Mesenchymal stem cell (in vitro differentiated cells and primary cell): Measurements from ENCODE around the gene MPG.

Experiments used
- DNase-seq: peaks from one replicate; pipeline ENCODE4 v3.0.0-alpha.2; 2013
- H2AFZ ChIP-seq: one replicate; pipeline ENCODE4 v1.6.1; 2013; ENCODE audit warnings: low read depth, mild to moderate bottlenecking, control low read depth, inconsistent platforms, low read length, moderate library complexity
- H2AK5ac ChIP-seq: 2 replicates; pipeline ENCODE4 v1.6.1; 2013; ENCODE audit warnings: low read length, moderate library complexity, mild to moderate bottlenecking, inconsistent platforms; ENCODE audit not compliant: severe bottlenecking
- H2BK120ac ChIP-seq: one replicate; pipeline ENCODE4 v1.6.1; 2013; ENCODE audit warnings: low read depth, mild to moderate bottlenecking, inconsistent platforms, low read length, moderate library complexity
- H2BK12ac ChIP-seq, 2 experiments: one replicate each; pipeline ENCODE4 v1.6.1; 2013; ENCODE audit warnings: inconsistent platforms in 2 of 2, low read length in 2 of 2, mild to moderate bottlenecking in 2 of 2, moderate library complexity in 2 of 2, control low read depth in 1 of 2
- H2BK15ac ChIP-seq: one replicate; pipeline ENCODE4 v1.6.1; 2013; ENCODE audit warnings: mild to moderate bottlenecking, low read depth, inconsistent platforms; ENCODE audit not compliant: poor library complexity, severe bottlenecking
- H2BK5ac ChIP-seq: 2 replicates; pipeline ENCODE4 v1.6.1; 2013; ENCODE audit warnings: low read depth, mild to moderate bottlenecking, low read length, control low read depth, inconsistent platforms; ENCODE audit not compliant: poor library complexity, severe bottlenecking
- H3K14ac ChIP-seq, 2 experiments: one replicate each; pipeline ENCODE4 v1.6.1; 2013; ENCODE audit warnings: inconsistent platforms in 2 of 2, low read length in 2 of 2, control low read depth in 1 of 2, mild to moderate bottlenecking in 1 of 2, moderate library complexity in 1 of 2
- H3K18ac ChIP-seq, 2 experiments: one replicate each; pipeline ENCODE4 v1.6.1; 2013; ENCODE audit warnings: inconsistent platforms in 2 of 2, low read length in 2 of 2, control low read depth in 1 of 2, low read depth in 1 of 2, mild to moderate bottlenecking in 1 of 2
- H3K23ac ChIP-seq, 2 experiments: one replicate each; pipeline ENCODE4 v1.6.1; 2013; ENCODE audit warnings: inconsistent platforms in 2 of 2, low read length in 2 of 2, mild to moderate bottlenecking in 2 of 2, moderate library complexity in 2 of 2, control low read depth in 1 of 2
- H3K27ac ChIP-seq: 2 replicates; pipeline ENCODE4 v1.5.1; 2013; ENCODE audit warnings: mild to moderate bottlenecking, moderate library complexity, low read length, control low read depth, inconsistent platforms; ENCODE audit not compliant: poor library complexity, severe bottlenecking
- H3K27me3 ChIP-seq, 2 experiments: 2 replicates each; pipeline versions ENCODE4 v1.6.1 to v1.7.0; 2013; ENCODE audit warnings: low read length in 2 of 2, mild to moderate bottlenecking in 2 of 2, moderate library complexity in 2 of 2, control low read depth in 1 of 2, inconsistent platforms in 1 of 2; ENCODE audit not compliant: control insufficient read depth in 1 of 2, insufficient read depth in 1 of 2
- H3K36me3 ChIP-seq, 2 experiments: 2 replicates each; pipeline versions ENCODE4 v1.6.1 to v1.7.0; 2013; ENCODE audit warnings: low read length in 2 of 2, control low read depth in 1 of 2, inconsistent platforms in 1 of 2, low read depth in 1 of 2, mild to moderate bottlenecking in 1 of 2; ENCODE audit not compliant: insufficient read depth in 2 of 2, control insufficient read depth in 1 of 2
- H3K4ac ChIP-seq, 2 experiments: one replicate each; pipeline ENCODE4 v1.6.1; 2013; ENCODE audit warnings: inconsistent platforms in 2 of 2, low read length in 2 of 2, mild to moderate bottlenecking in 2 of 2, moderate library complexity in 2 of 2, control low read depth in 1 of 2, low read depth in 1 of 2
- H3K4me1 ChIP-seq: 2 replicates; pipeline ENCODE4 v1.6.1; 2013; ENCODE audit warnings: low read depth, low read length, control low read depth; ENCODE audit not compliant: control insufficient read depth, insufficient read depth
- H3K4me2 ChIP-seq: 2 replicates; pipeline ENCODE4 v1.6.1; 2013; ENCODE audit warnings: low read length, mild to moderate bottlenecking, inconsistent platforms; ENCODE audit not compliant: poor library complexity, severe bottlenecking
- H3K4me3 ChIP-seq, 2 experiments: 2 replicates each; pipeline versions ENCODE4 v1.5.1 to v1.7.0; 2013; ENCODE audit warnings: low read length in 2 of 2, mild to moderate bottlenecking in 2 of 2, control low read depth in 1 of 2, low read depth in 1 of 2; ENCODE audit not compliant: insufficient read depth in 1 of 2
- H3K79me1 ChIP-seq: replicated peaks from 2 replicates; pipeline ENCODE4 v1.6.1; 2013; ENCODE audit warnings: mild to moderate bottlenecking, control low read depth, low read length, inconsistent platforms; ENCODE audit not compliant: poor library complexity, severe bottlenecking
- H3K9ac ChIP-seq: 2 replicates; pipeline ENCODE4 v1.7.0; 2013; ENCODE audit warnings: mild to moderate bottlenecking, low read length, moderate library complexity
- H3K9me3 ChIP-seq: 2 replicates; pipeline ENCODE4 v1.7.0; 2013; ENCODE audit warnings: mild to moderate bottlenecking, low read length; ENCODE audit not compliant: control insufficient read depth
- H4K8ac ChIP-seq: one replicate; pipeline ENCODE4 v1.6.1; 2013; ENCODE audit warnings: inconsistent platforms, mild to moderate bottlenecking, low read length, moderate library complexity
- H4K91ac ChIP-seq: one replicate; pipeline ENCODE4 v1.6.1; 2013; ENCODE audit warnings: mild to moderate bottlenecking, low read length, inconsistent platforms
- WGBS: methylation state at CpG from one replicate; pipeline ENCODE4 v1.1.7; 2013; ENCODE audit warnings: mixed read lengths; 5-methylcytosine and 5-hydroxymethylcytosine counted together

Gene MPG

DNA sequence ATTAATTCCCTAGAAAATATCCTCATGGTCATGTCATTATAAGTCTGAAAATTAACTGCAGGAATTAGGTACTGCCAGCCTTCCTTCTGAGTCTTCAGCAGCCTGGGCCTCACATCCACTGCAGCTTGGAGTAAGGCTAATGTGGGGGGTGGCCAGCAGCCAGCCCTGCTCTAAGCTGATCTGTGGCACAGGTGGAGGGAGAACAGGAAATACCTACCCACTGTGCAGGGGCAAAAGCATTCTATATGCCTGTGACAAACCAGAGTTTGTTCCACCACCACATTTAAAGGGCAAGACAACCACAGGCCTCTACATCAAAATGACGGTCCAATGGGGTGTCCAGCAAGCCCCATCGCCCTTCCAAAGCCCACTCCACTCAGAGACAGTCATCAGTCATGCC is 51.0 kb downstream of the MPG start:
- peaks cover 13 to 27% of the 10 kb centered on the region in 2 experiments for H3K36me3 ChIP-seq

DNA sequence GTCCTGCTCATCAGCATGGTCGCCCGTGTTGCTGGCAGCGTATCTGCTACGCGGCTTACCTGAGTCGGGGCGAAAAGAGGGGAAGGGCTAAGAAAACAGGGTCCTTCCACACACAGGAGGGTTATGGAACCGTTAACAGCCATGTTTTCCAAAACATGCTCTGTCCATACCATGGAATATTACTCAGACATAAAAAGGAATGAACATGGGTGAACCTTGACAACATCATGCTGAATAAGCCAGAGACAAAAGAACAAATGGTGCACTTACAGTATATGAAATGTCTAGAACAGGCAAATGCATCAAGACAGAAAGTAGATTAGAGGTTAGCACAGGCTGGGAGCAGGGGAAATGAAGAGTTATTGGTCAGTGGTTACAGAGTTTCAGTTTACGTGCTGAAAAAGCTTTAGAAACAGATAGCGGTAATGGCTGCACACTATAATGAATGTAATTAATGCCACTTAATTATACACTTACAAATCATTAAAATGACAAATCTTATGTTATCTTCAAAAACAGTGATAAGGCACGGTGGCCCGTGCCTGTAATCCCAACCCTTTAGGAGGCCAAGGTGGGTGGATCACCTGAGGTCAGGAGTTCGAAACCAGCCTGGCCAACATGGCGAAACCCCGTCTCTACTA is 52.6 kb downstream of the MPG start:
- 100% methylated on average over 12 of the region's 15 CpGs for WGBS

More for the DNA sequence above, 51.0 kb downstream of the MPG start:
- H3K23ac ChIP-seq, result no peak overlapping the region
- no peak overlapping the region for H3K27ac ChIP-seq
- no peak overlapping the region for H2BK12ac ChIP-seq
- no peak overlapping the region for H3K9ac ChIP-seq
- no peak overlapping the region for H2BK120ac ChIP-seq
- H3K18ac ChIP-seq, result no peak overlapping the region
- H3K4me3 ChIP-seq, result no peak overlapping the region
- no peak overlapping the region for H4K91ac ChIP-seq
- H3K9me3 ChIP-seq, result no peaks in the 10 kb centered on the region
- 100% methylated on average over 2 of the region's 2 CpGs for WGBS
- no peak overlapping the region for H2BK5ac ChIP-seq
- H3K4ac ChIP-seq, result no peak overlapping the region
- H2BK15ac ChIP-seq, result no peak overlapping the region
- no peak overlapping the region for H3K4me2 ChIP-seq
- H3K4me1 ChIP-seq, result no peaks in the 10 kb centered on the region
- no peak overlapping the region for H2AFZ ChIP-seq
- H3K79me1 ChIP-seq, result peaks cover 31% of the 10 kb centered on the region
- DNase-seq, result no peak
- no peak overlapping the region for H2AK5ac ChIP-seq
- no peaks in the 10 kb centered on the region for H3K27me3 ChIP-seq
- no peak overlapping the region for H3K14ac ChIP-seq
- no peak overlapping the region for H4K8ac ChIP-seq

DNA sequence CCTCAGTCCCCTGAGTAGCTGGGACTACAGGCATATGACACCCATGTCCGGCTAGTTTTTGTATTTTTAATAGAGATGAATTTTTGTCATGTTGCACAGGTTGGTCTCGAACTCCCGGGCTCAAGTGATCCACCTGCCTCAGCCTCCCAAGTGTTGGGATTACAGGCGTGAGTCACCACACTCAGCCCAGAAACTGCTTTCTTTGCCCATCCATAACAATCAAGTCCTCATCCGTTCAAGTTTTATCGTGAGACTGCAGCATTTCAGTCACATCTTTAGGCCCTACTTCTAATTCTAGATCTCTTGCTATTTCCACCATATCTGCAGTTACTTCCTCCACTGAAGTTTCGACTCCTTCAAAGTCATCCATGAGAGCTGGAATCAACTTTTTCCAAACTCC is 54.1 kb downstream of the MPG start:
- Histone ChIP-seq H3K4ac (no peak overlapping the region), H3K79me1 (peaks cover 22% of the 10 kb centered on the region), H4K8ac (no peak overlapping the region), H3K4me1 (peaks cover under 1% of the 10 kb centered on the region), H3K4me3 (no peak overlapping the region), H3K9ac (no peak overlapping the region), H2BK5ac (no peak overlapping the region), H4K91ac (no peak overlapping the region), H3K18ac (no peak overlapping the region), H2AFZ (no peak overlapping the region), H3K27ac (no peak overlapping the region), H3K23ac (no peak overlapping the region), H2BK120ac (no peak overlapping the region), H3K14ac (no peak overlapping the region), H3K27me3 (no peaks in the 10 kb centered on the region), H2AK5ac (no peak overlapping the region), H3K4me2 (no peak overlapping the region), H3K36me3 (peaks cover 11 to 20% of the 10 kb centered on the region in 2 experiments), H2BK12ac (no peak overlapping the region), H3K9me3 (no peaks in the 10 kb centered on the region), H2BK15ac (no peak overlapping the region)
- 92% methylated on average over 6 of the region's 7 CpGs for WGBS
- DNase-seq, result no peak

More for the DNA sequence above, 52.6 kb downstream of the MPG start:
- no peak overlapping the region for H3K23ac ChIP-seq
- no peak overlapping the region for H2BK15ac ChIP-seq
- no peak overlapping the region for H3K27ac ChIP-seq
- no peak overlapping the region for H2BK12ac ChIP-seq
- no peak overlapping the region for H2BK120ac ChIP-seq
- no peak overlapping the region for H4K91ac ChIP-seq
- H3K4me3 ChIP-seq, result no peak overlapping the region
- peaks cover 13 to 17% of the 10 kb centered on the region in 2 experiments for H3K36me3 ChIP-seq
- no peak overlapping the region for H2BK5ac ChIP-seq
- no peaks in the 10 kb centered on the region for H3K4me1 ChIP-seq
- H3K9ac ChIP-seq, result no peak overlapping the region
- H3K4me2 ChIP-seq, result no peak overlapping the region
- H3K4ac ChIP-seq, result no peak overlapping the region
- no peak for DNase-seq
- no peaks in the 10 kb centered on the region for H3K27me3 ChIP-seq
- H3K18ac ChIP-seq, result no peak overlapping the region
- H3K9me3 ChIP-seq, result no peaks in the 10 kb centered on the region
- H2AFZ ChIP-seq, result no peak overlapping the region
- H4K8ac ChIP-seq, result no peak overlapping the region
- no peak overlapping the region for H3K14ac ChIP-seq
- no peak overlapping the region for H2AK5ac ChIP-seq
- peaks cover 26% of the 10 kb centered on the region for H3K79me1 ChIP-seq

DNA sequence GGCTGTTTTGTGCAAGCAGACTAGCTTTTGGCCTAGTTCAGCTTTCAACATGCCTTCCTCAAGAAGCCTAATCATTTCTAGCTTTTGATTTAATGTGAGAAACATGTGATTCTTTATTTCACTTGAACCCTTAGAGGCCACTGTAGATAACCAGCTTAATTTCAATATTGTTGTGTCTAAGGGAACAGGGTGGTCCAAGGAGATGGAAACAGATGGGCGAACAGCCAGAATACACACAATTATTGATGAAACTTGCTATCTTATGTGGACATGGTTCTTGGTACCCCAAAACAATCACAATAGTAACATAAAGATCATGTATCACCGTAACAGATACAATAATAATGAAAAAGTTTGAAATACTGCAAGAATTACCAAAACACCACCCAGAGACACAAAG is 55.7 kb downstream of the MPG start:
- Histone ChIP-seq H3K14ac (no peak overlapping the region), H2BK120ac (no peak overlapping the region)
- 90% methylated on average over 2 of the region's 2 CpGs for WGBS

More for the DNA sequence above, 55.7 kb downstream of the MPG start:
- no peak overlapping the region for H4K91ac ChIP-seq
- H3K4me2 ChIP-seq, result no peak overlapping the region
- H3K36me3 ChIP-seq, result peaks cover 7 to 19% of the 10 kb centered on the region in 2 experiments
- no peak overlapping the region for H4K8ac ChIP-seq
- DNase-seq, result no peak
- no peak overlapping the region for H2AFZ ChIP-seq
- H3K79me1 ChIP-seq, result peaks cover 20% of the 10 kb centered on the region
- H3K9me3 ChIP-seq, result no peaks in the 10 kb centered on the region
- H2BK12ac ChIP-seq, result no peak overlapping the region
- H2AK5ac ChIP-seq, result no peak overlapping the region
- no peak overlapping the region for H2BK5ac ChIP-seq
- no peak overlapping the region for H3K23ac ChIP-seq
- no peak overlapping the region for H3K4ac ChIP-seq
- no peak overlapping the region for H3K18ac ChIP-seq
- H3K27me3 ChIP-seq, result no peaks in the 10 kb centered on the region
- no peak overlapping the region for H3K9ac ChIP-seq
- peaks cover 4% of the 10 kb centered on the region for H3K4me1 ChIP-seq
- no peak overlapping the region for H2BK15ac ChIP-seq
- H3K27ac ChIP-seq, result no peak overlapping the region
- no peak overlapping the region for H3K4me3 ChIP-seq
